Sigmoid colon (tissue), 4 donors: Measurements from ENCODE around the gene HTRA3.

Experiments used
- EP300 ChIP-seq, 4 donors: sonication (generic); formaldehyde crosslinking; IDR thresholded peaks; one replicate each; pipeline ENCODE4 v1.6.1; 2017; ENCODE audit warnings: antibody characterized with exemption in 4 of 4
- POLR2A ChIP-seq, 2 donors: fragments of 450-650 bp; IDR thresholded peaks; one replicate each; pipeline ENCODE4 v1.6.1; 2016; ENCODE audit warnings: antibody characterized with exemption in 2 of 2, mild to moderate bottlenecking in 2 of 2, moderate library complexity in 2 of 2
- POLR2AphosphoS5 ChIP-seq, 4 donors: sonication (generic); formaldehyde crosslinking; IDR thresholded peaks; one replicate each; pipeline ENCODE4 v1.6.1; 2017; ENCODE audit warnings: antibody characterized with exemption in 4 of 4

GRCh38 chr4:8259743-8260430, 9.7 kb upstream of the HTRA3 start:
- TF ChIP-seq EP300 (IDR thresholded peaks at IDR 0.05) (no peak), POLR2AphosphoS5 (IDR thresholded peaks at IDR 0.05) (no peak), POLR2A (IDR thresholded peaks at IDR 0.05) (no peak)
